GM12875 (cell line): ENCODE data around the gene ZFTA.

Source experiments
- H3K4me3 ChIP-seq: one replicate; pipeline ENCODE4 v1.5.1; 2011; ENCODE audit warnings: low read depth, low read length, control low read depth
- CTCF ChIP-seq: IDR thresholded peaks from 2 replicates; pipeline ENCODE4 v1.5.1; 2011; ENCODE audit warnings: low read depth, mild to moderate bottlenecking, control low read depth, inconsistent platforms, low read length, moderate library complexity, borderline replicate concordance; ENCODE audit not compliant: insufficient read depth

Gene ZFTA

DNA sequence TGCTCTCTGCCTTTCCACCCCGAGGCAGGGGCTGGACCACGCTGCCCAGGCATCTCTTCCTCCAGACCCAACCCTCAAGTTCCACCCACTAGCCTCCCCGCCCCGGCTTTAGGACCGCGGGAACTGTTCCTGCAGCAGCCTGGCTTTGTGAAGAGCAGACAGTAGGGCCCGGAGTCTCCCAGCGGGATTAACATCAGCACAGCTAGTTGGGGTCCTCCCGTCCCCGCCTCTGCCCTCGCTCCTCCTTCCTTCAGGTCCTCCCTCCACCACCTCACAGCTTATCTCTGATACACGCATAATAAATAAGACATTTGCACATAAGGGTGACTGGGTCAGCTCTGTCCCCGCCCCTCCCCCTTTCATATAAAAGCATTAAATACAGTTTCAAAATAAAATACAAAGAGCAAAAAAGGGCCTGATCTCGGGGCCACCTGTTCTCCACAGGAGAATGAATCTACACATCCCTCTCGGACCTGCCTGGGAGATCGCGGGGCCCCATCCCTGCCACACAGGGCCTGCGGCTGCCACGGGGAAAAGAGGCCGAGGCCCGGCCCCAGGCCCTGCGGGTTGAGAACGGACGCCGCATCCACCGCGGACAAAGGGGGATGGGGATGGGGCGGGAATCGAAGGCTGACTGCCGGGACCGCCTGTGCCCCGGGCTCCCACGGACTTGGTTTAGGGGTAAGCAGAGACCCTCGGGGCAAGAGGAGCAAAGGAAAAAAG lies 6.5 kb downstream of the ZFTA start:
- H3K4me3 ChIP-seq: no peak overlapping the region
- TF ChIP-seq CTCF: no peak

GRCh38 chr11:63761188-63761587 lies 7.4 kb downstream of the ZFTA start:
- H3K4me3 ChIP-seq: no peak overlapping the region
- no peak for TF ChIP-seq CTCF

DNA sequence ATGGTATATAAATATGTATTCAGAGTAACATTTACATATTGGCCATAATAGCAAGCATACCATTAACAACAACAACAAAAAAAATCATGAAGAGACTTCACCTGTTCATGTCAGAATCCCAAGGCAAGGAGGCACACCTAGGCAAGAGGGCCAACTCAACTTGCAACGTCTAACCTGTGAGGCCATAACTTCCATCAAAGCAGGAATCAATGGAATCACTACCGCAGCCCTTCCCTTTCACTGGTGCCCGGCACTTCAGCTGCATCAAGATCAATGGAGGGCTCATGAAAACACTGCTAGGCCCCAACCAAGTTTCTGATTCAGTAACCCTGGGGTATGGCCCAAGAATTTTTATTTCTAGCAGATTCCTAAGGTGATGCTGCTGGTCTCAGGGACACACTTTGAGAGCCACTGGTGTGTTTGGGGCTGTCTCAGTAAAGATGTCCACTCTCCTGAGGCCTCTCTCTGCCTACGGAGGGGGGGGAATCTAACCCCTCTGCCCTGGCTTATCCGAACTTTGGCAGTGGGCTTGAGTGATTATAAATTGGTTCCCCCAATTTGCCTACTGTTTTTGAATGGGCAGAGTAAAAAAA lies 8.0 kb downstream of the ZFTA start:
- no peak overlapping the region for H3K4me3 ChIP-seq
- TF ChIP-seq CTCF: no peak

GRCh38 chr11:63756919-63757761 lies 11.4 kb downstream of the ZFTA start:
- TF ChIP-seq CTCF: no peak
- no peak overlapping the region for H3K4me3 ChIP-seq

DNA sequence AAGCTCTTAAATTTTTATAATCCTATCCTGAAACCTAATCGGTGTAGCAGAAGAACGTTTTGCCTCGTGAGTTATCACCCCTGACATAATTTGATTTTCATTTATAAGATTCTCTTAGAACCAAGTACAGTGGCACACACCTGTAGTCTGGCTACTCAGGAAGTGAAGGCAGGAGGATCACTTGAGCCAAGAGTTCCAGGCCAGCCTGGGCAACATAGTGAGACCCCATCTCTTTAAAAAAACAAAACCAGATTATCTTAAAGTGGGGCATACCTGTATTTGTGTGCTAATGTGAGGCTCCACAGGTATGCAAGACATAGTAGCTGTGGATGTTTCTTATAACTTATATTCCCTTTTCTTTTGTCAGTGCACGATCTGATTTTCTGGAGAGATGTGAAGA lies 19.0 kb downstream of the ZFTA start:
- TF ChIP-seq CTCF: no peak
- H3K4me3 ChIP-seq: no peak overlapping the region

DNA sequence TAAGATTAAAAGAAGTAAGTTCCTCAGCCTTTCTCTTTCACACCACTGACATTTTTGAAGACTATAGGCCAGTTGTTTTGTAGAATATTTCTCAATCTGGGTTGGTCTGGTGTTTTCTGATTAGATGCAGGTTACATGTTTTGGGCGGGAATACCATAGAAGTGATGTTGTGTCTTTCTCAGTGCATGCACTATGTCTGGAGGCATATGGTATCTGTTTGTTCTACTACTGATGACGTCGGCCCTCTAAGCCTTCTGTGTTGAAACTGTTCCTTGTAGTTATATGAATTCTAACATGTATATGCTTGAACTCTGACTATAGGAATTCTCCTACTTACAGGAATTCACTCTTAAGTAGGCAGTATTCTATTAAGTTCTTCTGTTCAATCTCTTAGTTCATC lies 21.6 kb downstream of the ZFTA start:
- no peak overlapping the region for H3K4me3 ChIP-seq
- TF ChIP-seq CTCF: no peak
